ENCODE measurements around the gene TMEM272. TPM values are rescaled to one million over a fixed set of nuclear protein-coding genes. Genes with fewer than 3 reads are reported as not detected.

The TMEM272 gene
- total RNA-seq, 1 donor from 2014 or later, result not detected

DNA sequence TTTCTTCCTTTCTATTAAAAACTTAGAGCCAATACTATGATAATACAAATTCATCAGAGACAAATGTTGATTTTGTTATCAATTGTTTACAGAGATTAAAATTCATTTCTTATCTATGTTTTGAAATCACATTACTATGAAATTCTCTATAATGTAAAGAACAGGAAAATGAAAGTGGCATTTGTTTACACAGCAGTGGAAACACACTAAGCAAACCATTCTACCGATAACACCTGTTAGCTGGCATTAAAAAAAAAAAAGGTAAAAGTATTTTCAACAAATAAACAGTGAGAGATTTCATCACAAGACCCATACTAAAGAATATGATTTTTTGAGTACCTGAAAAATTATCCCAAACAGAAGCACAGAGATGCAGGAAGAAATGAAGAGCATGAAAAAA lies 12.0 kb upstream of the TMEM272 start:
- DNase-seq (ENCODE audit: low read depth), result no peak
- no peak overlapping the region for H3K4me3 ChIP-seq (ENCODE audit: low read depth, low read length)
- TF ChIP-seq, protein P1, sequence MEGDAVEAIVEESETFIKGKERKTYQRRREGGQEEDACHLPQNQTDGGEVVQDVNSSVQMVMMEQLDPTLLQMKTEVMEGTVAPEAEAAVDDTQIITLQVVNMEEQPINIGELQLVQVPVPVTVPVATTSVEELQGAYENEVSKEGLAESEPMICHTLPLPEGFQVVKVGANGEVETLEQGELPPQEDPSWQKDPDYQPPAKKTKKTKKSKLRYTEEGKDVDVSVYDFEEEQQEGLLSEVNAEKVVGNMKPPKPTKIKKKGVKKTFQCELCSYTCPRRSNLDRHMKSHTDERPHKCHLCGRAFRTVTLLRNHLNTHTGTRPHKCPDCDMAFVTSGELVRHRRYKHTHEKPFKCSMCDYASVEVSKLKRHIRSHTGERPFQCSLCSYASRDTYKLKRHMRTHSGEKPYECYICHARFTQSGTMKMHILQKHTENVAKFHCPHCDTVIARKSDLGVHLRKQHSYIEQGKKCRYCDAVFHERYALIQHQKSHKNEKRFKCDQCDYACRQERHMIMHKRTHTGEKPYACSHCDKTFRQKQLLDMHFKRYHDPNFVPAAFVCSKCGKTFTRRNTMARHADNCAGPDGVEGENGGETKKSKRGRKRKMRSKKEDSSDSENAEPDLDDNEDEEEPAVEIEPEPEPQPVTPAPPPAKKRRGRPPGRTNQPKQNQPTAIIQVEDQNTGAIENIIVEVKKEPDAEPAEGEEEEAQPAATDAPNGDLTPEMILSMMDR (conservative IDR thresholded peaks at IDR 0.05; ENCODE audit: low read depth, low read length), result no peak

GRCh38 chr13:51856027-51856736 lies 11.2 kb upstream of the TMEM272 start:
- no peak for DNase-seq (ENCODE audit: low read depth)
- TF ChIP-seq, protein P1 (conservative IDR thresholded peaks at IDR 0.05; ENCODE audit: low read depth, low read length), result no peak
- H3K4me3 ChIP-seq (ENCODE audit: low read depth, low read length), result no peak overlapping the region

DNA sequence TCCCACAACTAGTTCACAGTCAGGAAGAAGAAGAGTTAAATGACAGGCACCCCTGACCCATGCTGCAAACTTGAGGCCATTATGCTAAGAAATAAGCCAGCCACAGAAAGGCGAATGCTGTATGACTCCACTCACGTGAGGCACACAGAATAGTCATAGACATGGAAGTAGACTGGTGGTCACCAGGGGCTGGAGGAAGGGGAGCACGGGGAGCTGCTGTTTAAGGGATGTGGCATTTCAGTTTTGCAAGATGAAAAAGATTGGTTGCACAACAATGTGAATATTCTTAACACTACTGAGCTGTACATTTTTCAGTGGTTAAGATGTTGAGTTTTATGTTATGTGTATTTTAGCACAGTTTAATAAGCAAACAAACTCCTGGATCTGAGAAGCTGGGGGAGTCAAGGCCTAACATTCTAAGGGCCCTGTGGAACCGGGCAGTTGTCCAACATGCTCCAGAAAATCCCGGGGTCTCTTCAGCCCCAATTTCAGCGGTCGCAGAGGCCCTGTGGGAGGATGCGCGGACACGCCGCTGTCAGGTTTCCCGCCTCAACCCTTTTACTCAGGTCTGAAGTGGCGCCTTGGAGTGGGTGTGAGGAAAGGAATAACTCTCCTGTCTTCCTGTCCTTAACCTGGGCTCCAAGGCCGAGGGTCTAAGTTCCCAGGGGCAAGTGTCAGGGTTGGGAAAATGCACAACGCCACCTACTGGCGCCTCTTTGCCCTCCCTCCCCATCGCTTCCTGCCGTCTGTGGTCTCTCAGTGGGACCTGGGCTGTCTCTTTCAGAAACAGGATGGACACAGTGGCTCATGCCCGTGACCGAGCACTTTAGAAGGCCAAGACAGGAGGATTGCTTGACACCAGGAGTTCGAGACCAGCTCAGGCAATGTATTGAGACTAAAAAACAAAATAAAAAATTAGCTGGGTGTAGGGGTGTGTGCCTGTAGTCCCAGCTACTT lies 4.4 kb upstream of the TMEM272 start:
- TF ChIP-seq, protein P1 (conservative IDR thresholded peaks at IDR 0.05; ENCODE audit: low read depth, low read length), result peak; percentile 70
- no peak for DNase-seq (ENCODE audit: low read depth)
- no peak overlapping the region for H3K4me3 ChIP-seq (ENCODE audit: low read depth, low read length)

- DNase-seq (ENCODE audit: low read depth), result no peak
- TF ChIP-seq, protein P1 (conservative IDR thresholded peaks at IDR 0.05; ENCODE audit: low read depth, low read length), result no peak
- no peak overlapping the region for H3K4me3 ChIP-seq (ENCODE audit: low read depth, low read length)
Measured at GRCh38 chr13:51848674-51849073, 3.7 kb upstream of the TMEM272 start.

- TF ChIP-seq, protein P1 (conservative IDR thresholded peaks at IDR 0.05; ENCODE audit: low read depth, low read length), result no peak
- H3K4me3 ChIP-seq (ENCODE audit: low read depth, low read length), result no peak overlapping the region
- no peak for DNase-seq (ENCODE audit: low read depth)
Measured at GRCh38 chr13:51846756-51847155, 1.8 kb upstream of the TMEM272 start.

DNA sequence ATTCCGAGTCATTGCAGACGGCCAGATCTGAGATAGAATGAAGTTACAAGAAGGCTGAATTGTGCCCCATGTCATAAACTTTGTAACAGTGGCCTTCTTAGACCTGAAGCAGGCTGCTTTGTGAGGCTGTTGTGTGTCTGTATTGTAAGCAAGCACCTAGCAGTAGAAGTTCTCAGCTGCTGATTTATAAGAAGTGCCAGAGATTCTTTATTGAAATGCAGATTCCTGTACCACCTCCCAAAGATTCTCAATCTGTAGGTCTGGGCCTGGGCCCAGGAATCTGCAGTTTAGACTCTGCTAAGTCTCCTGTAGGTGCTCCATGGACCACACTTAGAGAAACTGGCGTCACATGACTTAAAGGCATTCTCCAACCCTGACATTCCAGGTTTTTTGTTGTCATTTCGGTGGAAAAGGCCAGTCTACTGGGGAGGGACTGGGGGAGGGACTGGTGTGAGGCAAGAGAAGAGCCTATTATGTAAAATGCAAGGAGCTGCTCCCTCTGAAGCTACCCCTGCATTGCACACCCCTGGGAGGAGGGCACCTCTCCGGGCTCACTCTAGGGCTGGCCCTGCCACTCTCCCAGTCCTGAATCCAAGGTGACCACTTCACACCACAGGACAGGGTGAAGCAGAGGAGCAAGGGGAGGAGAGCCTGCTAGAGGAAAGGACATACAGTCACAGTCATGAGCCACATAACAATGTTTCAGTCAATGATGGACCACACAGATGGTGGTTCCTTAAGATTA lies 769 bp upstream of the TMEM272 start:
- TF ChIP-seq, protein P1 (conservative IDR thresholded peaks at IDR 0.05; ENCODE audit: low read depth, low read length), result no peak
- H3K4me3 ChIP-seq (ENCODE audit: low read depth, low read length), result peak overlapping the region; percentile 43
- no peak for DNase-seq (ENCODE audit: low read depth)
